GM12873 (cell line): ENCODE results near the gene BBC3.

Experiments
- TF ChIP-seq, protein P1 (sequence below): IDR thresholded peaks from 2 replicates; pipeline ENCODE4 v1.5.1; 2012; ENCODE audit warnings: low read depth, mild to moderate bottlenecking, moderate library complexity, low read length, control low read depth; ENCODE audit not compliant: insufficient read depth; ENCODE audit errors: missing control alignments

BBC3 gene

DNA sequence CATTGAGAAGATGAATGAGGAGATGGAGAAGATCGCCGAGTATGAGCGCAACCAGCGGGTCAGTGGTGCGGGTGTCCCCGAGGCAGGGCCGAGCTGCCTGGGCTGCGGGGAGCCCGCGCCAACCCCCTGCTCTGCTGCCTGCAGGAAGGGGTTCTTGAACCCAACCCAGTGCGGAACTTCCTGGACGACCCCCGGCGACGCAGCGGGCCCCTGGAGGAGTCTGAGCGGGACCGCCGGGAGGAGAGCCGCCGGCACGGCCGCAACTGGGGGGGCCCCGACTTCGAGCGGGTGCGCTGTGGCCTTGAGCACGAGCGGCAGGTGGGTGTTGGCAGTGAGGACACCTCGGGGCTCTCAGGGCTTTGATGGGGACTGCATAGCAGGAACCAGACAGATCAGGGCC is 33.6 kb upstream of the BBC3 start:
- TF ChIP-seq, protein P1, sequence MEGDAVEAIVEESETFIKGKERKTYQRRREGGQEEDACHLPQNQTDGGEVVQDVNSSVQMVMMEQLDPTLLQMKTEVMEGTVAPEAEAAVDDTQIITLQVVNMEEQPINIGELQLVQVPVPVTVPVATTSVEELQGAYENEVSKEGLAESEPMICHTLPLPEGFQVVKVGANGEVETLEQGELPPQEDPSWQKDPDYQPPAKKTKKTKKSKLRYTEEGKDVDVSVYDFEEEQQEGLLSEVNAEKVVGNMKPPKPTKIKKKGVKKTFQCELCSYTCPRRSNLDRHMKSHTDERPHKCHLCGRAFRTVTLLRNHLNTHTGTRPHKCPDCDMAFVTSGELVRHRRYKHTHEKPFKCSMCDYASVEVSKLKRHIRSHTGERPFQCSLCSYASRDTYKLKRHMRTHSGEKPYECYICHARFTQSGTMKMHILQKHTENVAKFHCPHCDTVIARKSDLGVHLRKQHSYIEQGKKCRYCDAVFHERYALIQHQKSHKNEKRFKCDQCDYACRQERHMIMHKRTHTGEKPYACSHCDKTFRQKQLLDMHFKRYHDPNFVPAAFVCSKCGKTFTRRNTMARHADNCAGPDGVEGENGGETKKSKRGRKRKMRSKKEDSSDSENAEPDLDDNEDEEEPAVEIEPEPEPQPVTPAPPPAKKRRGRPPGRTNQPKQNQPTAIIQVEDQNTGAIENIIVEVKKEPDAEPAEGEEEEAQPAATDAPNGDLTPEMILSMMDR, result no peak

DNA sequence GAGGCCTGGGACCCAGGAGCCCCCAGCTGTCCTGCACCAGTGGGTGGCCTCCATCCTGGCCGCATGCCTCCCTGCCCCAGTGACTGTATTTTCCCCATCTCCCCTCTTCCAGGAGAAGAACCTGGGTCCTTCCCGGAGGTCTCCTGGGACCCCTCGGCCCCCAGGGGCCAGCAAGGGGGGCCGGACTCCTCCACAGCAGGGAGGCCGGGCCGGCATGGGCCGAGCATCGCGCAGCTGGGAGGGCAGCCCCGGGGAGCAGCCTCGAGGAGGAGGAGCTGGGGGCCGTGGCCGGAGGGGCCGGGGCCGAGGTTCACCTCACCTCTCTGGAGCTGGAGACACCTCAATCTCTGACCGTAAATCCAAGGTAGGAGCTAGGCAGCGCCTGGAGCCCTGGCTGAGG is 29.5 kb upstream of the BBC3 start:
- TF ChIP-seq, protein P1, result no peak

DNA sequence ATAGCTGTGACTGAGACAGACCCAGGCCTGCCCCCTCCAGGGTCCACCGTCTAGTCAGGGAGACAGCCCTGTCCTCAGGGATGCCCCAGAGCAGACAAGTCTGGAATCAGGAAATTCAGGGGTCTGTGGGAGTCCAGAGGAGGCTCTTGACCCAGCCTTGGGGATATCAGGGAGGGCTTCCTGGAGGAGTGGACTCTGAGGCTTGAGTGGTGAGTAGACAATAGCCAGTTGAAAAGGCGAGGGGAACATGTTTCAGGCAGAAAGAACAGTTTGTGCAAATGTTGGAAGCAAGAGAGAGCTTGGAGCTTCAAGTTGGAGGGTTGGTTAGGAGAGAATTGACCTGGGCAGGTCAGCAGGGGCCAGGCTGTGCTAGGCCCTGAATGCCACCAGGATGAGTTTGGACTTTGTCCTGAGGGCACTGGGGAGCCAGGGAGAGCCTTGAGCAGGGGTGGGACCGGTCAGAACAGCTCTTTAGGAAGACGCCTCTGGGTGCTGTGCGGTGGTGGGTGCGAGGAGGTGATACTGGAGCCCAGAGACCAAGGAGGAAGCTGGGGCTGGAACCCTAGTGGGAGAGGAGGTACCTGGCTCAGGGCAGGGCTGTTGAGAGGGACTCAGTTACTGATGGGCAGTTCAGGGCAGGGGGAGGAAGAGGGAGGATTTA is 28.0 kb upstream of the BBC3 start:
- TF ChIP-seq, protein P1, result no peak

DNA sequence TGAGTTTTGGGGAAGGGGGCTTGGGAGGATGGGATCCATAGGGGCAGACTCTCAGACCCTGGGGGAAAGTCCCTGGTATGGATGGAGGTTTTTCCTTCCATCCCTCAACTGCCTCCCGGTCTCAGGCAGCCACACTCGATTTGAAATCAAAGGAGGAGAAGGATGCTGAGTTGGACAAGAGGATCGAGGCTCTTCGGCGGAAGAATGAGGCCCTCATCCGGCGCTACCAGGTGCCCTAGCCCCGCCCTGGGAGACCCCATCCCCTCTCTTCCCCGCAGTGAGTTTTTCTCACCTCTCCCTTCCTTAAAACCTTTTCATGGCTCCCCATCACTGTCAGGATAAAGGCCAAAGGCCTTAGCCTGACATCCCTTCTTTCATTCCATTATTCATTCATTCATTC is 27.4 kb upstream of the BBC3 start:
- TF ChIP-seq, protein P1, result no peak

DNA sequence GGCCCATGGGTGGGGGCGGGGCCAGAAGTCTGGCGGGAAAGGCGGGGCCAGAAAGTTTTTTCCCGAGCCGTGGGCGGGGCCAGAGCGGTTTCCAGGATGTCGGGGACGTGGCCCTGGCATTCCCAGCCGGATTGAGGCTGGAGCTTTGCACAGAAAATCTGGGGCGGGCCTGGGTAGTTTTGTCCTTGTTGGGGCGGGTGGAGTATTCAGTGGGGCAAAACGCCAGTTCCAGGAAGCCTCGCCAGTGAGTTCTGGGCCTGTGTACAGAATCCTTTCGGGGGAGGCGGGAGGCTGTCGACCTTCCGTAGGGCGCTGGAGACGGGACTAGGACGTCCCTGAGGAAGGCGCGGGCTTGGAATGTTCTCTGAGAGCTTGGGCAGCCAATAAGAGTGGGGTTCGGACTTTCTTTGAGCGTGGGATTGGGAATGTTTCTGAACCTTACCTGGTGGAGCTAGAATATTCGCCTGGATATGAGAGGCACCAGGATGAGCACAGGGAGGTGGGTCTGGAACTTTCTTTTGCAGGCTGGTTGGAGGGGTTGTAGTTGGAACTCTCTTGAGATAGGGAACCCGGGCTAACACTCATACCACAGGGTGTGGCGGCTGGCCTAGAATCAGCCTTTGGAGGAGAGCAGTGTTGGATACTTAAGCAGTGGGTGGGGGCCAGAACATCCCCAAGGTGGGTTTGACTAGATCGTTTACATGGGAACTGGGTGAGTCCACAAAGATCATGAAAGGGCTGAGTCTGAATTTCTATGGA is 26.6 kb upstream of the BBC3 start:
- TF ChIP-seq, protein P1, result no peak

DNA sequence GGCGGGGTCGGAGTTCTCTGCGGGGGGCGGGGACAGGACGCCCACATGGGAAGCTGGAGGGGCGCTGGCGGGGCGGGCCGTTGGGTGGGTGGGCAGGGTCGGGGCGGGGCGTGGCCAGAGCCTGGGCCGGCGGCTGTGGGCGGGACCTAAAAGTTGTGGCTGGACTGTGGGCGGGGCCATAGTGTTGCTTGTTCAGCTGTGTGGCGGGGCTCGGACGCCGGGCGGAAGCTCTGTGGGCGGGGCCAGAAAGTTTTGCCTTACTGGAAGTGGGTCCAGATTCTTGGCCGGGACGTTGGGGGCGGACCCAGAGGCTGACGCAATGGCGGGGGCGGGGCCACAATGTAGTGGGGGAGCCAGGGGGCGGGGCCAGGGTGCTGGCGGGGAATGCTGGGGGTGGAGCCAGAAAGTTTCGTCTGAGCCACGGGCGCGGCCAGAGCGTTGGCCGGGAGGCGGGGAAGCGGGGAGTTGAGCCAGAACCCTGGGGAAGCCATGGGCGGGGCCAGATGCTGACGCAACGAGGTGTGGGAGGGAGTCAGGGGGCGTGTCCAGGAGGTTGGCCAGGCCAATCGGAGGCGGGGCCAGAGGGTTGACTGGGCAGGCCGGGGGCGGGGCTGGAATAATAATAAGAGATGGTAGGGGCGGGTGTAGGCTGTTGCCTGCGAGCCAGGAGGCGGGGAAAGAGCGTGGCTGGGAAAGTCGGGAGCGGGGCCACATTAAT is 25.9 kb upstream of the BBC3 start:
- TF ChIP-seq, protein P1, result no peak
